Measurements from ENCODE around the gene MYOCD. TPM values are rescaled to one million over a fixed set of nuclear protein-coding genes. Genes with fewer than 3 reads are reported as not detected.

The MYOCD gene
- total RNA-seq, 1 experiment from 2014 or later: 4.8 TPM

DNA sequence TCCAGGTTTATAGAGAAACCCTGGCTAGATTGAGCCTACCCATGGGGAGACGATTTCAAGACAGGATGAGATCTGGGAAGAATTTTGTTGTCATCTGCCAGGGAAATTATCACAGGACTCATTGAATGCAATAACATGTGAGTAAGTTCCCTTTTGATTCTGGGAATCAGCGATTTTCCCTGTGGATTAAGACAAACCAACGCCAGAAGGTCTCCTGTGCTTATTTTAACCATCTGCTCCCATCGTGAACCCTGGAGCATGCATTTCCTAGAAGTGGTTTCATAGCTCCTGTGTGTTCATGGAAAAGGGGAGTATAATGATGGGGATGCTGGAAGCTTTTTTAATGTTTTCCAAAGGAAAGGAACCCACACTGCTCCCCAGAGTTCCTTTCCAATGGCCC, 102.6 kb downstream of the MYOCD start:
- H3K4me1 ChIP-seq (replicated peaks): peaks cover 6% of the 10 kb centered on the region
- H3K27me3 ChIP-seq (replicated peaks): no peaks in the 10 kb centered on the region; the same call in none of the 2 replicates
- H3K27ac ChIP-seq: no peak overlapping the region
- H3K9me3 ChIP-seq (replicated peaks): no peaks in the 10 kb centered on the region
- H3K4me3 ChIP-seq: no peak overlapping the region
- H3K36me3 ChIP-seq: no peaks in the 10 kb centered on the region
- DNase-seq (ENCODE audit: low read depth in 1 of 2, low spot score in 2 of 2): no peak

- no peak for DNase-seq (ENCODE audit: low read depth in 1 of 2, low spot score in 2 of 2)
Observed at GRCh38 chr17:12769981-12770380, 104.3 kb downstream of the MYOCD start.

DNA sequence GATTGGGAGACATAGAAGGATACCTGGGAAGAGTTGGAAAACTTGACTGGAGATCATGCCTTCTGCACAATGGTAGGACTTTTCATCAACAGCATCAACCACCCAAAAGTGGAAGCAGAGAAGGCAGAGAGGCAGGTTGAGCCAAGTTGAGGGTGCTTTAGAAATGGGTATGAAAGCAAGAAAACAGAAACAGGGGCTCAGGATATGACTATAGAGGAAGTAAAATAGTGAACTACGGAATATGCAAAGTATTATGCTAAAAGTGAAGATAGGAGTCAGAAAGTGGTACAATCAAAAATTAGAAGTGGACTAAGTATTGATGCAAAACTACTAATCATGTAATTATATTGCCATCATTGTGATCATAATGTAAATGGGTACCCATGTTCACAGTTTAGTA, 107.5 kb downstream of the MYOCD start:
- no peaks in the 10 kb centered on the region for H3K9me3 ChIP-seq (replicated peaks)
- H3K4me1 ChIP-seq (replicated peaks): no peaks in the 10 kb centered on the region
- DNase-seq (ENCODE audit: low read depth in 1 of 2, low spot score in 2 of 2): no peak
- H3K27ac ChIP-seq: no peak overlapping the region
- H3K36me3 ChIP-seq: no peaks in the 10 kb centered on the region
- no peak overlapping the region for H3K4me3 ChIP-seq
- no peaks in the 10 kb centered on the region; the same call in none of the 2 replicates for H3K27me3 ChIP-seq (replicated peaks)

More at GRCh38 chr17:12769981-12770380, 104.3 kb downstream of the MYOCD start:
- H3K9me3 ChIP-seq (replicated peaks): no peaks in the 10 kb centered on the region
- H3K4me1 ChIP-seq (replicated peaks): peaks cover 6% of the 10 kb centered on the region
- no peak overlapping the region for H3K27ac ChIP-seq
- no peak overlapping the region for H3K4me3 ChIP-seq
- H3K27me3 ChIP-seq (replicated peaks): no peaks in the 10 kb centered on the region; the same call in none of the 2 replicates
- no peaks in the 10 kb centered on the region for H3K36me3 ChIP-seq

DNA sequence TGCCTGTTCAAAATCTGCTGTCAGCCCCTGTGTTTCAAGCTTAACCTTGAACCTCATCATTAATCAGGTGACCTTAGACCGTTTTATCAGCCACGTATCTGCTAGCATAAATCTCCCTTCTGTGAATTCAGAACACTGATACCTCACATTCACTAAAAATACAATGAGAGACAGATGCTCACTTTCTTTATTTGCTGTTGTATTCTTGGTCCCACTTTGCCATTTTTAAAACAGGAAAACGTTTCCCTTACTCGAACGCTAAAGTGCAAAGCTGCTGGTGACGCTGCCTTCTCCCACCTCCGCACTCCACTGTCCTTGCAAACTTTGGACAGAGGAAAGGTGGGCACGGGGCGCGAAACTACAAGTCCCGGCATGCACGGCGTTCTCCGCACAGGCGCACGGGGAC, 123.4 kb downstream of the MYOCD start:
- H3K27ac ChIP-seq: no peak overlapping the region
- H3K36me3 ChIP-seq: no peaks in the 10 kb centered on the region
- 0 out of 2 replicates have a peak, but pooled peaks cover 7% of the 10 kb centered on the region for H3K27me3 ChIP-seq (replicated peaks)
- H3K4me3 ChIP-seq: peak overlapping the region; percentile 63
- no peaks in the 10 kb centered on the region for H3K9me3 ChIP-seq (replicated peaks)
- peaks cover 7% of the 10 kb centered on the region for H3K4me1 ChIP-seq (replicated peaks)
- DNase-seq (ENCODE audit: low read depth in 1 of 2, low spot score in 2 of 2): no peak

DNA sequence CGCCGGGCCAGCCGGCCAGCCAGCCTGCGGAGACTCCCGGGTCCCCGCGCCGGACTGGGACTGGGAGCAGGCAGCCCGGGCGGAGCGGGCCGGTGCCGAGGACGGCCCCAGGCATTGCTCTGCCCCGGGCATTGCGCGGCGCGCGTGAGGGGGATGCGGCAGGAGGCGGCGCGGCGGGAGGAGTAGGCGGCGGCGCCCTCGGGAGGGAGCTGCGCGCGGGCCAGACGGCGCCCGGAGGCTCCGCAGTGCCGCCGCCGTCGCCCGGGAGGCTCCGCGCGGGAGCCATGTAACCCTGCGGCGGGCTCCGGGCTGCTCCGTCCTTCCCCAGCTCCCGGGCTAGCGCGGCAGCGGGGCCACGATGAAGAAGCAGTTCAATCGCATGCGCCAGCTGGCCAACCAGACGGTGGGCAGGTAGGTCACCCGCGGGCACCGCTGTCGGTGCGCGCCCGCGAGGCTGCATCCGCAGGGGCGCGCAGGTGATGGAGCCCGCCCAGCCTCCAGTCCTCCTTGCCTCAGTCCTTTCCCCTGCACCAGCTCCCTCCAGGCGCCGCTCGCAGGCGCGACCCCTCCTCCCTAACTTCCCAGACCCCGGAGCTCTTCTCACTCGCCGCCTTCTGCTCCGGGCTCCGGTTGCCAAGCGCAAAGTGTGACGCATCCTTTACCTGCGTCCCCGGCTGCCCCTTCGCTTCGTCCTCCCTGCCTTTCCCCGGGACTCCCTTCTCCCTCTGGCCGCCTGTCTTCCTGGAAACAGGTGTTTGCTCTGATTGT, 124.0 kb downstream of the MYOCD start, which contains the start of gene ARHGAP44:
TSS of gene ARHGAP44 (plus strand) at position 18 of the 768 bp plus-strand sequence. CDS start at position 359, 341 bp downstream.
- Histone ChIP-seq H3K4me1 (replicated peaks) (peaks cover 7% of the 10 kb centered on the region), H3K9me3 (replicated peaks) (no peaks in the 10 kb centered on the region), H3K27ac (no peak within 1 kb of the TSS), H3K4me3 (peak within 1 kb of the TSS; percentile 63), H3K36me3 (no peaks in the 10 kb centered on the region), H3K27me3 (replicated peaks) (0 out of 2 replicates have a peak, but pooled peaks cover 7% of the 10 kb centered on the region)
- peak; percentile 52 to 63 for DNase-seq (ENCODE audit: low read depth in 1 of 2, low spot score in 2 of 2)

- Histone ChIP-seq H3K4me1 (replicated peaks) (peaks cover 7% of the 10 kb centered on the region), H3K36me3 (no peaks in the 10 kb centered on the region), H3K9me3 (replicated peaks) (no peaks in the 10 kb centered on the region), H3K4me3 (no peak overlapping the region; the same call in 1 of the 2 replicates), H3K27ac (no peak overlapping the region), H3K27me3 (replicated peaks) (0 out of 2 replicates have a peak, but pooled peaks cover 7% of the 10 kb centered on the region)
- no peak for DNase-seq (ENCODE audit: low read depth in 1 of 2, low spot score in 2 of 2)
Observed at GRCh38 chr17:12790249-12791106, 124.8 kb downstream of the MYOCD start.

- Histone ChIP-seq H3K9me3 (replicated peaks) (no peaks in the 10 kb centered on the region), H3K4me3 (no peak overlapping the region), H3K36me3 (no peaks in the 10 kb centered on the region), H3K4me1 (replicated peaks) (peaks cover 1% of the 10 kb centered on the region), H3K27me3 (replicated peaks) (no peaks in the 10 kb centered on the region; the same call in 1 of the 2 replicates), H3K27ac (no peak overlapping the region)
- no peak for DNase-seq (ENCODE audit: low read depth in 1 of 2, low spot score in 2 of 2)
Observed at GRCh38 chr17:12794919-12795532, 129.3 kb downstream of the MYOCD start.

- Histone ChIP-seq H3K36me3 (no peaks in the 10 kb centered on the region), H3K4me1 (replicated peaks) (no peaks in the 10 kb centered on the region), H3K27me3 (replicated peaks) (no peaks in the 10 kb centered on the region; the same call in 1 of the 2 replicates), H3K4me3 (no peak overlapping the region), H3K9me3 (replicated peaks) (no peaks in the 10 kb centered on the region), H3K27ac (no peak overlapping the region)
- no peak for DNase-seq (ENCODE audit: low read depth in 1 of 2, low spot score in 2 of 2)
Observed at GRCh38 chr17:12800855-12801365, 135.2 kb downstream of the MYOCD start.

DNA sequence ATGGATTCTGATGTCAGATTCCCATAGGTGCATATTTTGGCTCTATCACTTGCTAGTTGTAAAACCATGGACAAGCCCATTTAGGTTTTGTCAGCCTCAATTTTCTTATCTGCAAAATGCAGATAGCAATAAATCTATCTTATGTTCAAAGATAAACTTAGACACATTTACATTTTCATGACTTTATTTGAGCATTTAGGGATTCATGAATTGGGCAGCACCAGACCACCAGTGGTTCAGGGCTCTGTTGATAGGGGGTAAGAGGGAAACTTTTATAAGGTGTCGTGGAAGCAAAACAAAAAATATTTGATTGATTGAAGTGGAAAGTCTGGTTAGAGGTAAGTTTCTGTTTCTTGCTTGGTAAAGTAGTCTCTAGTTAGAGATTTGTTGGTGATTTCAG, 140.9 kb downstream of the MYOCD start:
- Histone ChIP-seq H3K9me3 (replicated peaks) (no peaks in the 10 kb centered on the region), H3K4me3 (no peak overlapping the region), H3K36me3 (no peaks in the 10 kb centered on the region), H3K27me3 (replicated peaks) (no peaks in the 10 kb centered on the region), H3K4me1 (replicated peaks) (no peaks in the 10 kb centered on the region), H3K27ac (no peak overlapping the region)
- DNase-seq (ENCODE audit: low read depth in 1 of 2, low spot score in 2 of 2): no peak

DNA sequence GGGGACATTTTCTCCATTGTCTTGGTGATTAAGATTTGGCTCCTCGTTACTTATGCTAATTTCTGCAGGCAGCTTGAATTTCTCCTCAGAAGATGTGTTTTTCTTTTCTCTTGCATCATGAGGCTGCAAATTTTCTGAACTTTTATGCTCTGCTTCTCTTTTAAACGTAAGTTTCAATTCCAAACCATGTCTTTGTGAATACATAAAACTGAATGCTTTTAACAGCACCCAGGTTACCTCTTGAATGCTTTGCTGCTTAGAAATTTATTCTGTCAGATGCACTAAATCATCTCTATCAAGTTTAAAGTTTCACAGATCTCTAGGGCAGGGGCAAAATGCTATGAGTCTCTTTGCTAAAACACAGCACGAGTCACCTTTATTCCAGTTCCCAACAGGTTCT, 143.0 kb downstream of the MYOCD start:
- no peak overlapping the region for H3K4me3 ChIP-seq
- H3K27me3 ChIP-seq (replicated peaks): no peaks in the 10 kb centered on the region
- H3K36me3 ChIP-seq: no peaks in the 10 kb centered on the region
- no peak overlapping the region for H3K27ac ChIP-seq
- no peak for DNase-seq (ENCODE audit: low read depth in 1 of 2, low spot score in 2 of 2)
- no peaks in the 10 kb centered on the region for H3K9me3 ChIP-seq (replicated peaks)
- no peaks in the 10 kb centered on the region for H3K4me1 ChIP-seq (replicated peaks)

- no peak overlapping the region for H3K27ac ChIP-seq
- H3K36me3 ChIP-seq: no peaks in the 10 kb centered on the region
- H3K27me3 ChIP-seq (replicated peaks): no peaks in the 10 kb centered on the region
- no peak overlapping the region for H3K4me3 ChIP-seq
- no peak for DNase-seq (ENCODE audit: low read depth in 1 of 2, low spot score in 2 of 2)
- no peaks in the 10 kb centered on the region for H3K9me3 ChIP-seq (replicated peaks)
- H3K4me1 ChIP-seq (replicated peaks): no peaks in the 10 kb centered on the region
Observed at GRCh38 chr17:12812877-12813276, 147.2 kb downstream of the MYOCD start.

- H3K4me3 ChIP-seq: no peak overlapping the region
- H3K27me3 ChIP-seq (replicated peaks): no peaks in the 10 kb centered on the region
- DNase-seq (ENCODE audit: low read depth in 1 of 2, low spot score in 2 of 2): no peak
- no peaks in the 10 kb centered on the region for H3K9me3 ChIP-seq (replicated peaks)
- H3K36me3 ChIP-seq: no peaks in the 10 kb centered on the region
- no peak overlapping the region for H3K27ac ChIP-seq
- H3K4me1 ChIP-seq (replicated peaks): no peaks in the 10 kb centered on the region
Observed at GRCh38 chr17:12813664-12814063, 148.0 kb downstream of the MYOCD start.

GRCh38 chr17:12814718-12815117, 149.0 kb downstream of the MYOCD start:
- Histone ChIP-seq H3K4me3 (no peak overlapping the region), H3K36me3 (no peaks in the 10 kb centered on the region), H3K27me3 (replicated peaks) (no peaks in the 10 kb centered on the region), H3K27ac (no peak overlapping the region), H3K4me1 (replicated peaks) (no peaks in the 10 kb centered on the region), H3K9me3 (replicated peaks) (no peaks in the 10 kb centered on the region)
- DNase-seq (ENCODE audit: low read depth in 1 of 2, low spot score in 2 of 2): no peak

Data from SJSA1 (cell line).